ENCODE data around the gene SH3PXD2B. TPM values are rescaled to one million over a fixed set of nuclear protein-coding genes. Genes with fewer than 3 reads are reported as not detected.

SH3PXD2B gene
- total and polyA plus RNA-seq, 2 of the 13 experiments (the other 11 are each of a cell fraction or from before 2014, with no cell fraction given): 3.4 to 4.6 TPM

- TF ChIP-seq MTA3 (CRISPR knock-in tag; IDR thresholded peaks at IDR 0.05): no peak
These were observed 20.0 kb upstream of the SH3PXD2B start (continued) for GRCh38 chr5:172474293-172474692.

GRCh38 chr5:172473427-172473826 lies 19.1 kb upstream of the SH3PXD2B start:
- 16% methylated on average over 5 of the region's 5 CpGs for WGBS (ENCODE audit: low lambda C conversion rate)
- no peak overlapping the region for H3K4me2 ChIP-seq (ENCODE audit: low read depth, low read length)
- ATAC-seq: no peak
- intact Hi-C loops (cut with micrococcal nuclease; ENCODE audit: unreplicated experiment) (no loop called here), in situ Hi-C loops (cut with HindIII; ENCODE audit: extremely low pct_ligation_motif_present, low pct_unique_long_range_greater_than_20kb) (loop anchor here (10.0 kb wide), 1 partner anchor 451 kb away; no protein-coding TSS in a partner anchor)
- no peak overlapping the region for H2AFZ ChIP-seq (ENCODE audit: low read length)
- FAIRE-seq: no peak
- no peaks in the 10 kb centered on the region for H3K79me2 ChIP-seq (ENCODE audit: insufficient read depth, low read length)
- peaks cover 1 to 19% of the 10 kb centered on the region in 2 experiments; a peak in 2 of 5 replicates for H3K27me3 ChIP-seq (ENCODE audit: control insufficient read depth in 1 of 2, insufficient read depth in 2 of 2, low read length in 2 of 2)
- H4K20me1 ChIP-seq (ENCODE audit: insufficient read depth, low read length): no peaks in the 10 kb centered on the region
- BruUV-seq (replicated peaks): no TSS peak
- no peak overlapping the region for H3K9ac ChIP-seq (ENCODE audit: insufficient read depth, low read depth, low read length)
- no peaks in the 10 kb centered on the region for H3K36me3 ChIP-seq (replicated peaks in 1 of 2; ENCODE audit: control insufficient read depth in 1 of 2, insufficient read depth in 2 of 2, low read length in 2 of 2)
- CTCF ChIA-PET (ENCODE audit: low intra/inter-chr PET ratio, low total read pairs): no interaction called here
- H3K9me3 ChIP-seq (ENCODE audit: low read length): no peaks in the 10 kb centered on the region
- no peak overlapping the region for H3K27ac ChIP-seq (ENCODE audit: extremely low read length, insufficient read depth, low read length)
- no peak overlapping the region for H3K4me3 ChIP-seq (replicated peaks in 1 of 3; ENCODE audit: insufficient read depth in 1 of 3, low read depth in 2 of 3, low read length in 3 of 3)
- no peak for DNase-seq (ENCODE audit: low spot score)
- POLR2A ChIA-PET: no interaction called here
- H3K4me1 ChIP-seq (ENCODE audit: insufficient read depth, low read length): 0 out of 2 replicates have a peak, but pooled peaks cover 5% of the 10 kb centered on the region
- TF ChIP-seq HNRNPL (IDR thresholded peaks at IDR 0.05; ENCODE audit: low read depth, low read length) (no peak), CC2D1A (CRISPR knock-in tag; IDR thresholded peaks at IDR 0.05) (no peak), ZNF513 (CRISPR knock-in tag; conservative IDR thresholded peaks at IDR 0.05) (no peak), ZNF501 (CRISPR knock-in tag; IDR thresholded peaks at IDR 0.05) (no peak), ZNF407 (CRISPR knock-in tag; IDR thresholded peaks at IDR 0.05; ENCODE audit: not compliant biosample characterization) (no peak), REST (IDR thresholded peaks at IDR 0.05; ENCODE audit: borderline replicate concordance in 1 of 2, low read depth in 1 of 2, low read length in 2 of 2) (no peak), TAF15 (IDR thresholded peaks at IDR 0.05; ENCODE audit: low read depth, low read length, poor library complexity, severe bottlenecking) (no peak), MEIS2 (CRISPR knock-in tag; IDR thresholded peaks at IDR 0.05) (no peak)
